D721Med (cell line): ENCODE measurements around the gene USP35.

Experiments used
- DNase-seq: peaks from one replicate; pipeline ENCODE4 v3.0.0; 2011; ENCODE audit warnings: low spot score; ENCODE audit not compliant: insufficient read length
- FAIRE-seq: peaks from 2 replicates; lab custom pipeline; 2011; peaks lifted over from hg19 to GRCh38; lab: Jason Lieb, UNC
- TF ChIP-seq, protein P1 (sequence below): IDR thresholded peaks from 2 replicates; pipeline ENCODE4 v1.5.1; 2012; ENCODE audit warnings: mild to moderate bottlenecking, control low read depth; ENCODE audit not compliant: insufficient read depth; ENCODE audit errors: missing control alignments

Gene USP35

DNA sequence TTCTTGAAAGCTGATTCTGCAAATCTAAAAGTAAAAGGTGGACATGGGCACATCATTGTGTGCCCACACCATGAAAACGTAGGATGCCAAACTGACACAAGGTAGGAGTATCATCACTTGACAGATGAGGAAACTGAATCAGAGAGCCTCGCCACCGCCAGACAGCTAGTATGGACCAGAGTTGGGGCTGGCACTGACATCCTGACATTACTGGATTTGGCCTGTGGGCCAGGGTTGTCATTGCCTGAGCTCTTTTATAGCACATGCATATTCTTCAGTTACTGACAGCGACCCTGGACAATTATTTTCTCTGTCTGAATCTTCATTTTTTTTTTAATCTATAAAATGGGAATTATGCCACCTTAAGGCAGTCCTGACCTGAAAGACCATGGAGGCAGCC is 16.5 kb downstream of the USP35 start:
- no peak for DNase-seq
- FAIRE-seq = no peak
- TF ChIP-seq, protein P1, sequence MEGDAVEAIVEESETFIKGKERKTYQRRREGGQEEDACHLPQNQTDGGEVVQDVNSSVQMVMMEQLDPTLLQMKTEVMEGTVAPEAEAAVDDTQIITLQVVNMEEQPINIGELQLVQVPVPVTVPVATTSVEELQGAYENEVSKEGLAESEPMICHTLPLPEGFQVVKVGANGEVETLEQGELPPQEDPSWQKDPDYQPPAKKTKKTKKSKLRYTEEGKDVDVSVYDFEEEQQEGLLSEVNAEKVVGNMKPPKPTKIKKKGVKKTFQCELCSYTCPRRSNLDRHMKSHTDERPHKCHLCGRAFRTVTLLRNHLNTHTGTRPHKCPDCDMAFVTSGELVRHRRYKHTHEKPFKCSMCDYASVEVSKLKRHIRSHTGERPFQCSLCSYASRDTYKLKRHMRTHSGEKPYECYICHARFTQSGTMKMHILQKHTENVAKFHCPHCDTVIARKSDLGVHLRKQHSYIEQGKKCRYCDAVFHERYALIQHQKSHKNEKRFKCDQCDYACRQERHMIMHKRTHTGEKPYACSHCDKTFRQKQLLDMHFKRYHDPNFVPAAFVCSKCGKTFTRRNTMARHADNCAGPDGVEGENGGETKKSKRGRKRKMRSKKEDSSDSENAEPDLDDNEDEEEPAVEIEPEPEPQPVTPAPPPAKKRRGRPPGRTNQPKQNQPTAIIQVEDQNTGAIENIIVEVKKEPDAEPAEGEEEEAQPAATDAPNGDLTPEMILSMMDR = no peak

DNA sequence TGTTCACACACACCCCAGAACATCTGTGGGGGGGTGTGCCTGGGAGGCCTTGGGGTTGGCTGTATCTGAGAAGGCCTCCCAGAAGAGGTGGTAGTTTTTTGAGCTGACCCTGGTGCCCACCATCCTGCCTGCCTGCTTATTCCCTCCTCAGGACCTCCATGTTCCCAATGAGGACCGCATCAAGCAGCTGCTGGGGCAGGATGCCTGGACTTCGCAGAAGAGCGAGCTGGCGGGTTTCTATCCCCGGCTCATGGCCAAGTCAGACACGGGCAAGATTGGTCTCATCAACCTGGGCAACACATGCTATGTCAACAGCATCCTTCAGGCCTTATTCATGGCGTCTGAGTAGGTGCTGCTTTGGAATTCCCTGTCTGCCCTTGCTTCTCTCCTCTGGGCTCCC is 17.0 kb downstream of the USP35 start:
- FAIRE-seq = no peak
- no peak for DNase-seq
- TF ChIP-seq, protein P1 = no peak

DNA sequence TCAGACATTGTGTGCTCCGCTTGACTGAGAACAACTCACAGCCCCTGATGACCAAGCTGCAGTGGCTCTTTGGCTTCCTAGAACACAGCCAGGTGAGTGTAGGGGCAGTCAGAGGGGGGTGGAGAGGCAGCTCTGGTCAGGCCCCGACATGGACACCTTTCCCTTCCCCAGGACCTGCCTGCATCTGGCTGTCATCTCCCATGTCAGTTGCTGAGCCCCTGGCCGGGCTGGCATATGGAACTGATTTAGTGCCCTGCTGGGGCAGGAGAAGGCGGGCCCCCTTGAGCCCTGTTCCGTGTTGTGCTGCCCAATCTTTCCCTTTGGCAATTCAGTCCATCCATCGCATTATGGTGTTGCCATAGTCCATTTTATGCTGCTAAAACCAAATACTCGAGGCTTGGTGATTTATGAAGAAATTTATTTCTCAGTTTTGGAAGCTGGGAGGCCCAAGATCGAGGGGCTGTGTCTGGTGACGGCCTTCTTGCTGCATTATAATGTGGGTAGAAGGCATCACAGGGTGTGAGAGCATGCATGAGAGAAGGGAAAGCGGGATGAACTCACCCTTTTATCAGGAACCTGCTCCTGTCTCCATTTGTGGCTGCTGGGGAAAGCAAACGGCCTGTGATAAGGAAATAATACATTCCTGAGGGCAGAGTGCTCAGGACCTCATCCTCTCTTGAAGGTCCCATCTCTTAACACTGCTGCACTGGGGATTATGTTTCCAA is 19.0 kb downstream of the USP35 start:
- DNase-seq = no peak
- no peak for FAIRE-seq
- TF ChIP-seq, protein P1 = no peak

DNA sequence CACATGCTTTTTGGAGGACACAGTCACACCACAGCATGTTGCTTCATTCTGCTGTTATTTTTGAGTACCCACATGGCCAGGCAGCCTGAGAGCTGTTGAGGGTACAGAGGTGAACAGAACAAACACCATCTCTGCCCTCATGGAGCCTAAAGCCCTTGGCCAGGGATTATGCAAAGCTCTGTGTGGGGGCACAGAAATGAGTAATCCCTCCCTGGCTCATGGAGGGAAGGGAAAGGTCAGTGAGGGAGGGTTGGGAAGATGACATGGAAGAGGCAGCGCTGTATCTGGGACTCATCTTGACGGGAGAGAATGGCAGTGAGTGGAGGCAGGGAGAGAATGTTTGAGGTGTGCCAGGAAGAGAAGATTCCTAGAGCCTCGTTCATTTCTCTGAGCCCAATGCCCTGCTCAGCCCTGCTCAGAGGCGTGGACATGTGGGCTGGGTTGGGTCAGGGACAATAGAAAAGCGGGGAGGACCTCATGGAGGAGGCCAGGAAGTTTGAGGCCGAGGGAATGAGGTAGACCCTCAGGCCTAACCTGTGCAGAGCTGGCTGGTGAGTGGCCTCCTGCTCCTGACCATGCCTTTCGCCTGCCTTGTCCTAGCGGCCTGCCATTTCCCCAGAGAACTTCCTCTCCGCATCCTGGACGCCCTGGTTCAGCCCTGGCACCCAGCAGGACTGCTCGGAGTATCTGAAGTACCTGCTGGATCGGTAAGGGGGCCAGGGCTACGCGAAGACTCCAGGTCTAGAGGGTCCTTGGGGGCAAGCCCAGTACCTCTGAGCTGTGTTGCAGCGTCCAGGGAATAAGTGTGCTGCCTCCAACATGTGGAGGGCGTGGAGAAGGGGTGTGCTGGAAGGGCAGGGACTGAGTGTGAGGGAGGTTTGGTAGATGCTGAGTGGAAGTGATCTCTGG is 19.8 kb downstream of the USP35 start:
- DNase-seq = no peak
- no peak for FAIRE-seq
- TF ChIP-seq, protein P1 = no peak

DNA sequence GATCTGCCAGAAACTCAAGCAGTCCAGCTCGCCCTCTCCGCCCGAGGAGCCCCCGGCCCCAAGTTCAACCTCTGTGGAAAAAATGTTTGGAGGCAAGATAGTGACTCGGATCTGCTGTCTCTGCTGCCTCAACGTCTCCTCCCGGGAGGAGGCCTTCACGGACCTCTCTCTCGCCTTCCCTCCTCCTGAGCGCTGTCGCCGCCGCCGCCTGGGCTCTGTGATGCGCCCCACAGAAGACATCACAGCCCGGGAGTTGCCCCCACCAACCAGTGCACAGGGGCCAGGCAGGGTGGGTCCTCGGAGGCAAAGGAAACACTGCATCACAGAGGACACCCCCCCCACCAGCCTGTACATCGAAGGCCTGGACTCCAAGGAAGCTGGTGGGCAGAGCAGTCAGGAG is 20.8 kb downstream of the USP35 start:
- FAIRE-seq = no peak
- DNase-seq = no peak
- TF ChIP-seq, protein P1 = no peak

DNA sequence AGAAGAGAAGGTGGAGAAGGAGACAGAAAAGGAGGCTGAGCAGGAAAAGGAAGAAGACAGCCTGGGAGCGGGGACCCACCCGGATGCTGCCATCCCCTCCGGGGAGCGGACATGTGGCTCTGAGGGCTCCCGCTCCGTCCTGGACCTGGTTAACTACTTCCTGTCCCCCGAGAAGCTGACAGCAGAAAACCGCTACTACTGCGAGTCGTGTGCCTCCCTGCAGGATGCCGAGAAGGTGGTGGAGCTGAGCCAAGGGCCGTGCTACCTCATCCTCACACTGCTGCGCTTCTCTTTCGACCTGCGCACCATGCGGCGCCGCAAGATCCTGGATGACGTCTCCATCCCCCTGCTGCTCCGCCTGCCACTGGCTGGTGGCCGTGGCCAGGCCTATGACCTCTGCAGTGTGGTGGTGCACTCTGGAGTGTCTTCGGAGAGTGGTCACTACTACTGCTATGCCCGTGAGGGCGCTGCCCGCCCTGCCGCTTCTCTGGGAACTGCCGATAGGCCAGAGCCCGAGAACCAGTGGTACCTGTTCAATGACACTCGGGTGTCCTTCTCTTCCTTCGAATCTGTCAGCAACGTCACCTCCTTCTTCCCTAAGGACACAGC is 21.4 kb downstream of the USP35 start:
- FAIRE-seq = no peak

More for the DNA sequence above, 21.4 kb downstream of the USP35 start:
- no peak for DNase-seq
- TF ChIP-seq, protein P1 = no peak
